HepG2 (cell line): ENCODE data around the gene MVB12A. TPM values are rescaled to one million over a fixed set of nuclear protein-coding genes. Genes with fewer than 3 reads are reported as not detected.
A peak's percentile ranks its signal among the peaks of the same experiment; 100 is the strongest.

Experiments used
- ATAC-seq: fragments of 200-7000 bp; cut with Tn5 transposase; 3 replicates; pipeline ENCODE4 v1.9.1; 2020; ENCODE audit warnings: mild to moderate bottlenecking, moderate library complexity
- BruUV-seq: library from RNA; stranded (reverse); fragments of 400-500 nt; replicated peaks from 2 replicates; lab custom pipeline; 2021; lab: Mats Ljungman, UMichigan
- CTCF ChIA-PET: fragments of 300-600 bp; formaldehyde crosslinking; extraction: SDS; loops from one replicate; lab custom pipeline; 2021; ENCODE audit warnings: low total read pairs, inconsistent platforms, low intra/inter-chr PET ratio; lab: Yijun Ruan, JAX
- POLR2A ChIA-PET: fragments of 350-600 bp; sonication (Branson Sonifier 250); formaldehyde crosslinking; loops from one replicate; lab custom pipeline; 2020; ENCODE audit warnings: antibody characterized with exemption, inconsistent platforms; lab: Yijun Ruan, JAX
- DNase-seq: peaks from one replicate; pipeline ENCODE4 v3.0.0-alpha.2; 2015; ENCODE audit warnings: low spot score
- FAIRE-seq: peaks from 3 replicates; lab custom pipeline; 2011; peaks lifted over from hg19 to GRCh38; lab: Jason Lieb, UNC
- H2AFZ ChIP-seq: one replicate; pipeline ENCODE4 v1.6.1; 2011; ENCODE audit warnings: low read length, inconsistent platforms
- H3K27ac ChIP-seq: fragments of 300-600 bp; 3 replicates; pipeline ENCODE4 v1.8.0; 2011; ENCODE audit warnings: mixed run types, mild to moderate bottlenecking, mixed read lengths, low read length, inconsistent platforms; ENCODE audit not compliant: insufficient read depth; ENCODE audit errors: extremely low read length
- H3K27me3 ChIP-seq, 2 experiments: fragments of 200-600 bp in 1 of 2; 2 replicates in 1 of 2; 3 replicates in 1 of 2; pipeline versions ENCODE4 v1.6.0 to v1.8.0; 2011; ENCODE audit warnings: low read length in 2 of 2, mild to moderate bottlenecking in 2 of 2, moderate library complexity in 2 of 2, inconsistent platforms in 1 of 2; ENCODE audit not compliant: insufficient read depth in 2 of 2, control insufficient read depth in 1 of 2
- H3K36me3 ChIP-seq, 2 experiments: fragments of 200-600 bp in 1 of 2; replicated peaks in 1 of 2; 2 replicates in 1 of 2; 3 replicates in 1 of 2; pipeline versions ENCODE4 v1.5.1 to v1.8.0; 2011; ENCODE audit warnings: low read length in 2 of 2, inconsistent platforms in 1 of 2; ENCODE audit not compliant: insufficient read depth in 2 of 2, control insufficient read depth in 1 of 2
- H3K4me1 ChIP-seq: 2 replicates; pipeline ENCODE4 v1.5.1; 2012; ENCODE audit warnings: low read length, inconsistent platforms; ENCODE audit not compliant: insufficient read depth
- H3K4me2 ChIP-seq: 2 replicates; pipeline ENCODE4 v1.6.0; 2011; ENCODE audit warnings: low read depth, low read length, inconsistent platforms
- H3K4me3 ChIP-seq, 3 experiments: fragments of 200-600 bp in 1 of 3; sonication (generic), shearing (Covaris generic) in 1 of 3; replicated peaks in 1 of 3; 2 replicates each; pipeline ENCODE4 v1.5.1; 2011 to 2016; ENCODE audit warnings: low read length in 3 of 3, inconsistent platforms in 2 of 3, low read depth in 2 of 3, mild to moderate bottlenecking in 2 of 3, control low read depth in 1 of 3, mixed read lengths in 1 of 3; ENCODE audit not compliant: insufficient read depth in 1 of 3
- H3K79me2 ChIP-seq: one replicate; pipeline ENCODE4 v1.6.1; 2011; ENCODE audit warnings: low read length, inconsistent platforms; ENCODE audit not compliant: insufficient read depth
- H3K9ac ChIP-seq: 2 replicates; pipeline ENCODE4 v1.6.0; 2011; ENCODE audit warnings: mild to moderate bottlenecking, low read depth, low read length, inconsistent platforms; ENCODE audit not compliant: insufficient read depth
- H3K9me3 ChIP-seq: 2 replicates; pipeline ENCODE4 v1.5.1; 2012; ENCODE audit warnings: mild to moderate bottlenecking, low read length
- H4K20me1 ChIP-seq: 2 replicates; pipeline ENCODE4 v1.6.0; 2011; ENCODE audit warnings: inconsistent platforms, mild to moderate bottlenecking, low read length, moderate library complexity; ENCODE audit not compliant: insufficient read depth
- GABPA ChIP-seq, 2 experiments: IDR thresholded peaks; 2 replicates each; pipeline ENCODE4 v1.6.1; 2011 to 2016; ENCODE audit warnings: low read depth in 2 of 2, low read length in 1 of 2, missing biosample characterization in 1 of 2, missing genetic modification characterization in 1 of 2
- HNRNPL ChIP-seq: fragments of 200-400 bp; formaldehyde crosslinking; IDR thresholded peaks from 2 replicates; pipeline ENCODE4 v1.6.1; 2017; ENCODE audit warnings: mild to moderate bottlenecking, low read depth, low read length
- KDM2A ChIP-seq: sonication (generic); formaldehyde crosslinking; IDR thresholded peaks from 2 replicates; pipeline ENCODE4 v1.4.0; 2020; ENCODE audit warnings: low read depth, missing genetic modification reagents, borderline replicate concordance
- RBAK ChIP-seq: sonication (generic); formaldehyde crosslinking; IDR thresholded peaks from 2 replicates; pipeline ENCODE4 v1.5.1; 2020; ENCODE audit warnings: mild to moderate bottlenecking, missing genetic modification reagents
- STAG1 ChIP-seq: sonication (generic); formaldehyde crosslinking; IDR thresholded peaks from 2 replicates; pipeline ENCODE4 v1.4.0; 2020; ENCODE audit warnings: missing genetic modification reagents
- ZC3H13 ChIP-seq: sonication (generic); formaldehyde crosslinking; IDR thresholded peaks from 2 replicates; pipeline ENCODE4 v1.8.1; 2023; ENCODE audit warnings: mild to moderate bottlenecking, missing genetic modification reagents, moderate library complexity
- ZNF138 ChIP-seq: sonication (generic); formaldehyde crosslinking; IDR thresholded peaks from 2 replicates; pipeline ENCODE4 v1.5.0; 2020; ENCODE audit warnings: mild to moderate bottlenecking, low read depth, missing genetic modification reagents
- ZNF329 ChIP-seq: sonication (generic); formaldehyde crosslinking; IDR thresholded peaks from 2 replicates; pipeline ENCODE4 v1.9.0; 2021; ENCODE audit warnings: low read depth, mild to moderate bottlenecking, missing genetic modification reagents
- ZNF430 ChIP-seq: sonication (generic); formaldehyde crosslinking; IDR thresholded peaks from 2 replicates; pipeline ENCODE4 v1.9.0; 2021; ENCODE audit warnings: mild to moderate bottlenecking, missing genetic modification reagents
- WGBS: methylation state at CpG from one replicate; pipeline ENCODE4 v1.1.6; 2017; ENCODE audit warnings: low lambda C conversion rate; 5-methylcytosine and 5-hydroxymethylcytosine counted together
- in situ Hi-C: cut with HindIII; loops from 2 replicates; pipeline ENCODE4 v1.10.0; 2017; ENCODE audit warnings: low pct_unique_long_range_greater_than_20kb; ENCODE audit not compliant: extremely low pct_ligation_motif_present
- intact Hi-C: fragments of 100-400 bp; cut with micrococcal nuclease; formaldehyde crosslinking; loops from one replicate; pipeline ENCODE4 v1.10.0; 2022; ENCODE audit not compliant: unreplicated experiment
- polyA plus RNA-seq, 8 experiments: library from polyadenylated mRNA; depleted of rRNA in 3 of 8; stranded (reverse) in 7 of 8; unstranded in 1 of 8; fragments of >200 nt; fragmentation: Illumina TruSeq in 4 of 8; extraction: Trizol in 4 of 8; gene quantifications; 2 replicates each; pipeline versions ENCODE4 v1.2.1 to v1.2.3, GENCODE V29; 2011 to 2016; ENCODE audit warnings: low read depth in 4 of 8, missing spikeins in 1 of 8, mixed read lengths in 1 of 8; ENCODE audit not compliant: insufficient read depth in 1 of 8
- total RNA-seq, 5 experiments: library from RNA; depleted of rRNA; stranded (reverse); fragments of >200 nt; fragmentation: Illumina TruSeq; extraction: Trizol; gene quantifications; 2 replicates each; pipeline ENCODE4 v1.2.3, GENCODE V29; 2016; ENCODE audit warnings: low read depth in 1 of 5
- TF ChIP-seq, protein P1 (sequence below): sonication (generic); formaldehyde crosslinking; IDR thresholded peaks from 2 replicates; pipeline ENCODE4 v1.5.0; 2020; ENCODE audit warnings: missing genetic modification reagents, mild to moderate bottlenecking, borderline replicate concordance
- TF ChIP-seq, protein P2 (sequence below): sonication (generic); formaldehyde crosslinking; IDR thresholded peaks from 2 replicates; pipeline ENCODE4 v1.8.1; 2023; ENCODE audit warnings: mild to moderate bottlenecking, missing genetic modification reagents, borderline replicate concordance
- TF ChIP-seq, protein P3 (sequence below): sonication (generic); formaldehyde crosslinking; IDR thresholded peaks from 2 replicates; pipeline ENCODE4 v1.4.0; 2020; ENCODE audit warnings: missing genetic modification reagents, low read depth, mild to moderate bottlenecking, borderline replicate concordance
- TF ChIP-seq, protein P4 (sequence below), 2 experiments: fragments of 450-650 bp in 1 of 2; sonication (generic) in 1 of 2; formaldehyde crosslinking; IDR thresholded peaks; 2 replicates each; pipeline versions ENCODE4 v1.5.0 to v1.8.0; 2020 to 2022; ENCODE audit warnings: mild to moderate bottlenecking in 1 of 2, missing genetic modification reagents in 1 of 2
- TF ChIP-seq, protein P5 (sequence below), 2 experiments: sonication (generic) in 1 of 2; formaldehyde crosslinking in 1 of 2; IDR thresholded peaks; 2 replicates each; pipeline versions ENCODE4 v1.4.0 to v1.6.1; 2018 to 2020; ENCODE audit warnings: missing genetic modification reagents in 2 of 2, borderline replicate concordance in 1 of 2, low read depth in 1 of 2, mild to moderate bottlenecking in 1 of 2, missing biosample characterization in 1 of 2
- TF ChIP-seq, protein P6 (sequence below): IDR thresholded peaks from 2 replicates; pipeline ENCODE4 v1.6.1; 2016; ENCODE audit warnings: mild to moderate bottlenecking, missing biosample characterization, missing genetic modification reagents
- TF ChIP-seq, protein P7 (sequence below): IDR thresholded peaks from 2 replicates; pipeline ENCODE4 v1.6.1; 2016; ENCODE audit warnings: low read depth, borderline replicate concordance

The MVB12A gene
- total and polyA plus RNA-seq, 2 of the 13 experiments (the other 11 are each of a cell fraction or from before 2014, with no cell fraction given), result 35.7 to 36.1 TPM

DNA sequence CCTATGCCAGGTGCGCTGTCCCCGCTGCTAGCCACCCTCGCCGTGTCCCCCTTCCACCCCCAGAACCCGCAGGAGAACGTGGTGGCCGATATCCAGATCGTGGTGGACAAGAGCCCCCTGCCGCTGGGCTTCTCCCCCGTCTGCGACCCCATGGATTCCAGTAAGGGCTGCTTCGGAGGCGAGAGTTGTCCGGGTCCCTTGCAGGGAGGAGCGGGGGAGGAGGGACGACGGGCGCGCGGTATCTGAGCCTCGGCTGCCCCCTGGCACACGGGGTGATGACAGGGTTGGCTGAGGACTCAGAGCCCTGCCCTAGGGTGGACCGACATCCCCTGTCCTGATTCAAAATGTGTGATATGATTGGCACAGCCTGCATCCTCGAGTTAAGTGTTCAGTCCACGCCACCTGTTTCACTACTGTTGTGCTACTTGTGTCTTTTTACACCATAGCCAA is 653 bp downstream of the MVB12A start:
- intact Hi-C loops, result no loop called here
- no peak for FAIRE-seq
- CTCF ChIA-PET, result no interaction called here
- TF ChIP-seq GABPA (IDR thresholded peaks at IDR 0.05; ENCODE audit: low read depth, low read length) (no peak), GABPA (CRISPR knock-in tag; IDR thresholded peaks at IDR 0.05; ENCODE audit: low read depth) (0 out of 2 replicates have a peak, but pooled peaks have one; percentile 11), STAG1 (CRISPR knock-in tag) (peak; percentile 44), ZNF138 (CRISPR knock-in tag) (0 out of 2 replicates have a peak, but pooled peaks have one; percentile 30), HNRNPL (peak; percentile 95), RBAK (CRISPR knock-in tag) (no peak), ZNF430 (CRISPR knock-in tag) (0 out of 2 replicates have a peak, but pooled peaks have one; percentile 43), ZNF329 (no peak; the same call in 1 of the 2 replicates), ZC3H13 (CRISPR knock-in tag) (no peak), KDM2A (no peak)
- TF ChIP-seq, protein P1, sequence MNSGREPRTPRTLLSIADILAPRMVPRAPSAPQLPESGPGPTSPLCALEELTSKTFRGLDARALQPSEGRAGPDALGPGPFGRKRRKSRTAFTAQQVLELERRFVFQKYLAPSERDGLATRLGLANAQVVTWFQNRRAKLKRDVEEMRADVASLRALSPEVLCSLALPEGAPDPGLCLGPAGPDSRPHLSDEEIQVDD (CRISPR knock-in tag), result no peak
- TF ChIP-seq, protein P2, sequence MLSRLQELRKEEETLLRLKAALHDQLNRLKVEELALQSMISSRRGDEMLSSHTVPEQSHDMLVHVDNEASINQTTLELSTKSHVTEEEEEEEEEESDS, result no peak
- TF ChIP-seq, protein P3, sequence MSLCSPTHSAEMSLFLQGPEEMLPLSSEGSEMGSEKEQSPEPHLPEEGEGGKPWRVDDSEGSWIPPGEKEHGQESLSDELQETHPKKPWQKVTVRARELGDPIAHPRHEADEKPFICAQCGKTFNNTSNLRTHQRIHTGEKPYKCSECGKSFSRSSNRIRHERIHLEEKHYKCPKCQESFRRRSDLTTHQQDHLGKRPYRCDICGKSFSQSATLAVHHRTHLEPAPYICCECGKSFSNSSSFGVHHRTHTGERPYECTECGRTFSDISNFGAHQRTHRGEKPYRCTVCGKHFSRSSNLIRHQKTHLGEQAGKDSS (CRISPR knock-in tag), result no peak
- TF ChIP-seq, protein P4, sequence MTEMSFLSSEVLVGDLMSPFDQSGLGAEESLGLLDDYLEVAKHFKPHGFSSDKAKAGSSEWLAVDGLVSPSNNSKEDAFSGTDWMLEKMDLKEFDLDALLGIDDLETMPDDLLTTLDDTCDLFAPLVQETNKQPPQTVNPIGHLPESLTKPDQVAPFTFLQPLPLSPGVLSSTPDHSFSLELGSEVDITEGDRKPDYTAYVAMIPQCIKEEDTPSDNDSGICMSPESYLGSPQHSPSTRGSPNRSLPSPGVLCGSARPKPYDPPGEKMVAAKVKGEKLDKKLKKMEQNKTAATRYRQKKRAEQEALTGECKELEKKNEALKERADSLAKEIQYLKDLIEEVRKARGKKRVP (CRISPR knock-in tag; IDR thresholded peaks at IDR 0.05), result no peak
- TF ChIP-seq, protein P5, sequence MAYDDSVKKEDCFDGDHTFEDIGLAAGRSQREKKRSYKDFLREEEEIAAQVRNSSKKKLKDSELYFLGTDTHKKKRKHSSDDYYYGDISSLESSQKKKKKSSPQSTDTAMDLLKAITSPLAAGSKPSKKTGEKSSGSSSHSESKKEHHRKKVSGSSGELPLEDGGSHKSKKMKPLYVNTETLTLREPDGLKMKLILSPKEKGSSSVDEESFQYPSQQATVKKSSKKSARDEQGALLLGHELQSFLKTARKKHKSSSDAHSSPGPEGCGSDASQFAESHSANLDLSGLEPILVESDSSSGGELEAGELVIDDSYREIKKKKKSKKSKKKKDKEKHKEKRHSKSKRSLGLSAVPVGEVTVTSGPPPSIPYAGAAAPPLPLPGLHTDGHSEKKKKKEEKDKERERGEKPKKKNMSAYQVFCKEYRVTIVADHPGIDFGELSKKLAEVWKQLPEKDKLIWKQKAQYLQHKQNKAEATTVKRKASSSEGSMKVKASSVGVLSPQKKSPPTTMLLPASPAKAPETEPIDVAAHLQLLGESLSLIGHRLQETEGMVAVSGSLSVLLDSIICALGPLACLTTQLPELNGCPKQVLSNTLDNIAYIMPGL (CRISPR knock-in tag; IDR thresholded peaks at IDR 0.05; ENCODE audit: borderline replicate concordance in 1 of 2, low read depth in 1 of 2), result peak; percentile 10 to 22; a peak in 1 of 4 replicates
- TF ChIP-seq, protein P6, sequence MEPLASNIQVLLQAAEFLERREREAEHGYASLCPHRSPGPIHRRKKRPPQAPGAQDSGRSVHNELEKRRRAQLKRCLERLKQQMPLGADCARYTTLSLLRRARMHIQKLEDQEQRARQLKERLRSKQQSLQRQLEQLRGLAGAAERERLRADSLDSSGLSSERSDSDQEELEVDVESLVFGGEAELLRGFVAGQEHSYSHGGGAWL, result 0 out of 2 replicates have a peak, but pooled peaks have one; percentile 5
- TF ChIP-seq, protein P7, sequence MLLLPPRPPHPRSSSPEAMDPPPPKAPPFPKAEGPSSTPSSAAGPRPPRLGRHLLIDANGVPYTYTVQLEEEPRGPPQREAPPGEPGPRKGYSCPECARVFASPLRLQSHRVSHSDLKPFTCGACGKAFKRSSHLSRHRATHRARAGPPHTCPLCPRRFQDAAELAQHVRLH (CRISPR knock-in tag), result no peak

More for the DNA sequence above, 653 bp downstream of the MVB12A start:
- Histone ChIP-seq H2AFZ (no peak overlapping the region), H3K79me2 (no peaks in the 10 kb centered on the region), H3K9me3 (no peaks in the 10 kb centered on the region), H3K4me2 (peak overlapping the region; percentile 70), H4K20me1 (no peaks in the 10 kb centered on the region), H3K27me3 (no peaks in the 10 kb centered on the region), H3K4me3 (peak overlapping the region; percentile 65 to 96 (median 82)), H3K9ac (peak overlapping the region; percentile 74), H3K36me3 (peaks cover 0 to 2% of the 10 kb centered on the region in 2 experiments; a peak in 2 of 5 replicates), H3K4me1 (peaks cover 17% of the 10 kb centered on the region), H3K27ac (peak overlapping the region; percentile 29)
- in situ Hi-C loops, result no loop called here
- POLR2A ChIA-PET, result interaction anchor here (0.9 to 2.0 kb wide), 3 partner anchors 14 to 111 kb away, joined by 3 to 76 read pairs (median 5); partner anchors contain the start of genes BST2 and DDA1
- DNase-seq (no peak), ATAC-seq (peak; percentile 45)
- 29% methylated on average over 5 of the region's 25 CpGs for WGBS
- BruUV-seq, result no TSS peak
